Measurements from ENCODE around the gene AASS. TPM values are rescaled to one million over a fixed set of nuclear protein-coding genes. Genes with fewer than 3 reads are reported as not detected.

Gene AASS
- total and polyA plus RNA-seq, 10 of the 15 experiments (the other 5 are each of a cell fraction or from before 2014, with no cell fraction given) = 0.09 to 8.0 (median 0.39) TPM

DNA sequence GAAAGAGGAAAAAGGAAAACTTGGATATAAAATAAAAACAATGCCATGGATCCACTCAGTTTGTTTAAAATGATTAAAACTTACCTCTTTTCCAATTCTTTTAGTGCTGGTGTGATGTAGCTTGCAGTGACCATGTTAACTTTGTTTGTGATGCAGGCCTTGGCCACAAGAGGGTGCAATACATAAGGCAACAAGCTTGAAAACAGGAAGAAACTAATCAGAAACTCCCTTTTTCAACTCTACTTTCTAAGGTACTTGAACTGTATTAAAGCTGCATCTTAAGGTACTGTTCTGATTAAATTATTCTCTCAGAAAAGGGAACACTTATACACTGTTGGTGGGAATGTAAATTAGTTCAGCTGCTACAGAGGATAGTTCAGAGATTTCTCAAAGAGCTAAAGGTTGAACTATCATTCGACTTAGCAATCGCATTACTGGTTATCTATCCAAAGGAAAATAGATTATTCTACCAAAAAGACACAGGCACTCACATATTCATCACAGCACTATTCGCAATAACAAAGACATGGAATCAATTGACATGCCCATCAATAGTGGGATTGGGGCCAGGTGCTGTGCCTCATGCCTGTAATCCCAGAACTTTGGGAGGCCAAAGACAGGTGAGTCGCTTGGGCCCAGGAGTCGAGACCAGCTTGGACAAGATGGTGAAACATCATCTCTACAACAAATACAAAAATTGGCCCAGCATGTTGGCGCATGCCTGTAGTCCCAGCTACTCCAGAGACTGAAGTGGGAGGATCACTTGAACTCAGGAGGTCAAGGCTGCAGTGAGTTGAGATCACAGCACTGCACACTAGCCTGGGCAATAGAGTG lies 50.9 kb downstream of the AASS start:
- in situ Hi-C loops (cut with MboI) = loop anchor here (5.0 kb wide), 1 partner anchor 439 kb away; no protein-coding TSS in a partner anchor
- Histone ChIP-seq H3K4me1 (ENCODE audit: control insufficient read depth, insufficient read depth, low read length) (no peaks in the 10 kb centered on the region), H3K9ac (ENCODE audit: control insufficient read depth, insufficient read depth, low read length) (no peak overlapping the region), H3K9me3 (replicated peaks; ENCODE audit: control insufficient read depth, insufficient read depth, low read length) (no peaks in the 10 kb centered on the region), H3K27ac (ENCODE audit: control insufficient read depth, insufficient read depth) (no peak overlapping the region), H3K79me2 (ENCODE audit: control insufficient read depth, insufficient read depth, low read length) (no peaks in the 10 kb centered on the region), H4K20me1 (ENCODE audit: control insufficient read depth, insufficient read depth) (no peaks in the 10 kb centered on the region), H3K27me3 (replicated peaks in 1 of 2; ENCODE audit: control insufficient read depth in 2 of 2, insufficient read depth in 2 of 2, low read length in 1 of 2) (no peaks in the 10 kb centered on the region), H3K36me3 (ENCODE audit: control insufficient read depth in 2 of 2, insufficient read depth in 2 of 2, low read length in 1 of 2) (no peaks in the 10 kb centered on the region), H3K4me2 (ENCODE audit: control insufficient read depth, insufficient read depth) (no peak overlapping the region), H2AFZ (ENCODE audit: control insufficient read depth, low read depth, low read length) (no peak overlapping the region), H3K4me3 (no peak overlapping the region)
- peak; percentile 89 for FAIRE-seq
- CTCF ChIA-PET = interaction anchor here (0.6 to 3.8 kb wide), 33 partner anchors 8 to 1274 kb away, joined by 3 to 108 read pairs (median 4); partner anchors contain the start of gene AASS
- BruUV-seq (replicated peaks) = no TSS peak
- 77% methylated on average over 6 of the region's 6 CpGs for WGBS (ENCODE audit: insufficient coverage, insufficient replicate concordance, low lambda C conversion rate, missing lambda C conversion rate)
- peak; percentile 37 for DNase-seq (ENCODE audit: low read depth, low spot score)
- RAD21 ChIA-PET (ENCODE audit: unreplicated experiment) = interaction anchor here (0.7 to 1.6 kb wide), 8 partner anchors 132 to 488 kb away, joined by 3 to 18 read pairs (median 5); no protein-coding TSS in a partner anchor
- TF ChIP-seq CTCF (IDR thresholded peaks at IDR 0.05 in 2 of 3, conservative IDR thresholded peaks at IDR 0.05 in 1 of 3; ENCODE audit: control insufficient read depth in 2 of 3, extremely low read depth in 1 of 3, insufficient read depth in 1 of 3, low read depth in 3 of 3, low read length in 3 of 3) = peak; percentile 83 to 93 (median 91)
- no peak for TF ChIP-seq BMI1 (IDR thresholded peaks at IDR 0.05; ENCODE audit: borderline replicate concordance)
- peak; percentile 73 for TF ChIP-seq RAD21 (IDR thresholded peaks at IDR 0.05; ENCODE audit: insufficient read depth, low read depth, low read length)
- no peak for TF ChIP-seq STAT1 (conservative IDR thresholded peaks at IDR 0.05)
- no peak for TF ChIP-seq BCLAF1 (IDR thresholded peaks at IDR 0.05)
- TF ChIP-seq KLF5 (IDR thresholded peaks at IDR 0.05; ENCODE audit: partially characterized antibody) = no peak
- TF ChIP-seq SMC3 (IDR thresholded peaks at IDR 0.05; ENCODE audit: borderline replicate concordance, low read length) = peak; percentile 66; the same call in 1 of the 2 replicates
- peak; percentile 97 for ATAC-seq
- intact Hi-C loops (cut with micrococcal nuclease; ENCODE audit: unreplicated experiment) = loop anchor here (2.0 to 5.0 kb wide), 2 partner anchors 124 to 438 kb away; no protein-coding TSS in a partner anchor
- SMC1A ChIA-PET (ENCODE audit: uncharacterized antibody, unreplicated experiment) = interaction anchor here (0.5 to 3.2 kb wide), 12 partner anchors 13 to 1061 kb away, joined by 3 to 36 read pairs (median 4); no protein-coding TSS in a partner anchor
- POLR2A ChIA-PET = no interaction called here

Measured in GM12878 (cell line).